Transverse colon (tissue), 4 donors: Measurements from ENCODE around the gene MRPL10. TPM values are rescaled to one million over a fixed set of nuclear protein-coding genes. Genes with fewer than 3 reads are reported as not detected.

ENCODE experiments used
- DNase-seq: peaks from one replicate; pipeline ENCODE4 v3.0.0-alpha.2; 2019
- H3K27ac ChIP-seq, 4 donors: fragments of 200-600 bp; sonication (generic); 2 replicates each; pipeline ENCODE4 v1.5.1; 2016 to 2018; ENCODE audit warnings: inconsistent platforms in 4 of 4
- H3K27me3 ChIP-seq: fragments of 200-600 bp; sonication (generic); 2 replicates; pipeline ENCODE4 v1.5.1; 2017; ENCODE audit warnings: inconsistent platforms
- H3K36me3 ChIP-seq, 4 donors: fragments of 200-600 bp; sonication (generic); 2 replicates each; pipeline ENCODE4 v1.5.1; 2017 to 2019; ENCODE audit warnings: inconsistent platforms in 4 of 4
- H3K4me1 ChIP-seq, 4 donors: fragments of 200-600 bp; sonication (generic); 2 replicates each; pipeline ENCODE4 v1.5.1; 2017 to 2020; ENCODE audit warnings: inconsistent platforms in 4 of 4
- H3K4me3 ChIP-seq, 4 donors: fragments of 200-600 bp; sonication (generic); 1 replicate in 1 of 4; 2 replicates in 3 of 4; pipeline versions ENCODE4 v1.5.1 to v1.6.1; 2017 to 2019; ENCODE audit warnings: inconsistent platforms in 4 of 4
- H3K9me3 ChIP-seq, 2 donors: fragments of 200-600 bp; sonication (generic); 2 replicates each; pipeline ENCODE4 v1.5.1; 2017 to 2019; ENCODE audit warnings: inconsistent platforms in 2 of 2
- EP300 ChIP-seq: sonication (generic); formaldehyde crosslinking; IDR thresholded peaks from one replicate; pipeline ENCODE4 v1.6.1; 2017; ENCODE audit warnings: antibody characterized with exemption, low read depth
- POLR2A ChIP-seq: fragments of 450-650 bp; IDR thresholded peaks from one replicate; pipeline ENCODE4 v1.6.1; 2016; ENCODE audit warnings: antibody characterized with exemption, mild to moderate bottlenecking, moderate library complexity
- POLR2AphosphoS5 ChIP-seq, 3 donors: sonication (generic); formaldehyde crosslinking; IDR thresholded peaks; one replicate each; pipeline ENCODE4 v1.6.1; 2016; ENCODE audit warnings: antibody characterized with exemption in 3 of 3
- WGBS, 2 donors: methylation state at CpG; one replicate each; pipeline ENCODE4 v1.1.5; 2018; ENCODE audit warnings: low coverage in 1 of 2; 5-methylcytosine and 5-hydroxymethylcytosine counted together
- in situ Hi-C, 4 donors: fragments of 200-750 bp; cut with MboI; loops; one replicate each; pipeline versions ENCODE4 v1.15.0 to v1.15.1; 2017; ENCODE audit warnings: low sequenced_read_pairs in 3 of 4, low pct_ligation_motif_present in 1 of 4, low pct_unique_long_range_greater_than_20kb in 1 of 4
- intact Hi-C: fragments of 100-400 bp; cut with DNase I; formaldehyde crosslinking; loops from one replicate; pipeline ENCODE4 v1.15.1; 2023; ENCODE audit warnings: low total_unique reads
- total RNA-seq, 4 donors: library from RNA; depleted of rRNA; stranded (reverse); fragments of >200 nt; gene quantifications; one replicate each; pipeline ENCODE4 v1.1.0, GENCODE V29; 2016
- TF ChIP-seq, protein P1 (sequence below), 5 experiments: fragments of 200-600 bp in 3 of 5; fragments of 450-650 bp in 2 of 5; sonication (generic) in 3 of 5; IDR thresholded peaks; 1 replicate in 2 of 5; 2 replicates in 3 of 5; pipeline ENCODE4 v1.5.1; 2016 to 2017; ENCODE audit warnings: antibody characterized with exemption in 5 of 5, inconsistent platforms in 3 of 5, mild to moderate bottlenecking in 2 of 5, moderate library complexity in 1 of 5

The MRPL10 gene
- total RNA-seq, 4 donors from 2014 or later, result 12.9 to 41.8 (median 32.0) TPM

GRCh38 chr17:47851764-47852112 lies 20.4 kb upstream of the MRPL10 start:
- WGBS, 2 donors, result 53 to 83% methylated on average over 1 to 11 of the region's 11 CpGs

DNA sequence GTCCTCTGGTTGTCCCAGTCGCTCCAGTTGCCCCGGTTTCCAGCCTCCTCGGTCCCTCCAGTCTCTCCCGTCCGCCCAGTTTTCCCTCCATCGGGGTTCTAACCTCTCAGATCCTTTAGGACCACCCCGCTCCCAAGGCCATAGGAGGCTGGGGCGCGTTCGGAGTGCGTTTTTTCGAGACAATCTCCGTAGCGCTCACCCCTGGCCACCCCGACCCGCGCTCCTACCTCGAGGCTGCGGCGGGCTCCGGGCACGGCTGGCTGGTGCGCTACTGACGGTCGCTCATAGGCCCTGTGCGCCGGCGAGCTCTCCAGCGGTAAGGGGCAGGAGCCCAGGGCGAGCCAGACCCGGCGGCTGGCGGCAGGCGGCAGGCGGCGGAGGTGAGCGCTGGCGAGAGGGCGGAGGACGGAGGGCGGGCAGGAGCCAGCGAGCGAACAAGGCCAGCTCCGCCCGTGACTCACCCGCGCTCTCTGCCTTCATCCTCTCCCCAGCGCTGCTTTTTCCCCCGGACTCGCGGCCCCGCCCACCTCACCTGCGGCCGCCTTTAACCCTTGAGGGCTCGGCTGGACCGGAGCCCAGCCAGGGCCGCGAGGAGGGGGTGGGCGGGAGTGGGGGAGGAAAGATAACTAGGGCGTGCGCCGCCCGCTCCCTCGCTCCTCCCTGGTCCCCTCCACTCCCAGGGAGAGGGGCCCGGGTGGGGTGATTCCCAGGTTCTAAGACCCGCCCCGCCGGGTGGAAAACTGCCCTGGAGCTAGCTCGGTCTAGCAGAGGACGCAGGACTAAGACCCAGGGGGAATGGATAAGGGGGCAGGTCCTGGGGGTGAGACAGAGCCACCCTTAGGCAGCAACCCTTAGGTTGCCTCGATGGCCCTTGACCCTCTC lies 19.6 kb upstream of the MRPL10 start, which contains the start of gene SP6:
TSS of gene SP6 (minus strand) at position 472 of the 882 bp plus-strand sequence. CDS start 2,734 bp downstream, outside the sequence.
- peak; percentile 91 for DNase-seq
- no peaks in the 10 kb centered on the region for H3K9me3 ChIP-seq
- H3K36me3 ChIP-seq, result no peaks in the 10 kb centered on the region
- intact Hi-C loops, result no loop called here
- H3K4me1 ChIP-seq, result peaks cover 4 to 24% (median 14%) of the 10 kb centered on the region in 4 donors
- in situ Hi-C loops, result no loop called here
- H3K27ac ChIP-seq, result peak within 1 kb of the TSS in 3 of 4 donors; percentile 68 to 74 (median 72)
- 11% methylated on average over 56 of the region's 71 CpGs; no CpG with 5 or more reads in 1 of the 2 donors for WGBS, 2 donors
- H3K27me3 ChIP-seq, result peaks cover 92% of the 10 kb centered on the region
- TF ChIP-seq POLR2AphosphoS5 (IDR thresholded peaks at IDR 0.05) (peak; percentile 71 to 87 (median 74)), POLR2A (peak; percentile 71), EP300 (no peak)
- TF ChIP-seq, protein P1, sequence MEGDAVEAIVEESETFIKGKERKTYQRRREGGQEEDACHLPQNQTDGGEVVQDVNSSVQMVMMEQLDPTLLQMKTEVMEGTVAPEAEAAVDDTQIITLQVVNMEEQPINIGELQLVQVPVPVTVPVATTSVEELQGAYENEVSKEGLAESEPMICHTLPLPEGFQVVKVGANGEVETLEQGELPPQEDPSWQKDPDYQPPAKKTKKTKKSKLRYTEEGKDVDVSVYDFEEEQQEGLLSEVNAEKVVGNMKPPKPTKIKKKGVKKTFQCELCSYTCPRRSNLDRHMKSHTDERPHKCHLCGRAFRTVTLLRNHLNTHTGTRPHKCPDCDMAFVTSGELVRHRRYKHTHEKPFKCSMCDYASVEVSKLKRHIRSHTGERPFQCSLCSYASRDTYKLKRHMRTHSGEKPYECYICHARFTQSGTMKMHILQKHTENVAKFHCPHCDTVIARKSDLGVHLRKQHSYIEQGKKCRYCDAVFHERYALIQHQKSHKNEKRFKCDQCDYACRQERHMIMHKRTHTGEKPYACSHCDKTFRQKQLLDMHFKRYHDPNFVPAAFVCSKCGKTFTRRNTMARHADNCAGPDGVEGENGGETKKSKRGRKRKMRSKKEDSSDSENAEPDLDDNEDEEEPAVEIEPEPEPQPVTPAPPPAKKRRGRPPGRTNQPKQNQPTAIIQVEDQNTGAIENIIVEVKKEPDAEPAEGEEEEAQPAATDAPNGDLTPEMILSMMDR (IDR thresholded peaks at IDR 0.05), result peak in 2 of 5 experiments; percentile 31 to 49
- H3K4me3 ChIP-seq, result peak within 1 kb of the TSS; percentile 14 to 55 (median 42)

More at GRCh38 chr17:47851764-47852112, 20.4 kb upstream of the MRPL10 start:
- TF ChIP-seq POLR2AphosphoS5 (IDR thresholded peaks at IDR 0.05), result no peak
- in situ Hi-C loops, result no loop called here
- Histone ChIP-seq H3K4me1 (peaks cover 4 to 24% (median 14%) of the 10 kb centered on the region in 4 donors), H3K27me3 (peaks cover 92% of the 10 kb centered on the region), H3K27ac (no peak overlapping the region), H3K4me3 (peak overlapping the region in 1 of 4 donors; percentile 55), H3K36me3 (no peaks in the 10 kb centered on the region), H3K9me3 (no peaks in the 10 kb centered on the region)
- intact Hi-C loops, result no loop called here
- no peak for DNase-seq

GRCh38 chr17:47850373-47850691 lies 19.0 kb upstream of the MRPL10 start:
- Histone ChIP-seq H3K4me1 (peaks cover 4 to 24% (median 14%) of the 10 kb centered on the region in 4 donors), H3K9me3 (no peaks in the 10 kb centered on the region), H3K27me3 (peaks cover 92% of the 10 kb centered on the region), H3K4me3 (peak overlapping the region in 3 of 4 donors; percentile 40 to 55 (median 45)), H3K36me3 (no peaks in the 10 kb centered on the region), H3K27ac (peak overlapping the region in 3 of 4 donors; percentile 68 to 74 (median 72))
- TF ChIP-seq POLR2A (no peak), EP300 (no peak), POLR2AphosphoS5 (IDR thresholded peaks at IDR 0.05) (no peak)
- TF ChIP-seq, protein P1 (IDR thresholded peaks at IDR 0.05), result no peak
- DNase-seq, result no peak
- 42% methylated on average over 9 of the region's 9 CpGs; no CpG with 5 or more reads in 1 of the 2 donors for WGBS, 2 donors
- intact Hi-C loops, result no loop called here
- in situ Hi-C loops, result no loop called here

DNA sequence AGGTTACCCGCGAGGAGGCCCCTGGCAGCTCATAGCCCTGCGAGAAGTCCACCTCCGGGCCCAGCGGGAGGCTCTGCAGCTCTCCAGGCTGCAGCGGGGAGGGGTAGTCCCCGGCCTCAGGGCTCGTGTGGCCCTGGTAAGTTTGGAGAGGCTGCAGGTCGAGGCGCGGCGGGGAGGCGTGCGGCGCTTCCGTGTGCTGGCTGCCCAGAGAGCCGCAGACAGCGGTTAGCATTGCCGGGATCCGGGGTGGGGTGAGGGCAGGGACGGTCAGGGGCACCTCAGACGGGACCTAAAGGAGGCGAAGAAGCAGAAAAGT lies 16.8 kb upstream of the MRPL10 start:
- WGBS, 2 donors, result 69% methylated on average over 19 of the region's 23 CpGs; no CpG with 5 or more reads in 1 of the 2 donors
- Histone ChIP-seq H3K27me3 (peaks cover 70% of the 10 kb centered on the region), H3K4me3 (no peak overlapping the region), H3K4me1 (peaks cover 7 to 28% (median 18%) of the 10 kb centered on the region in 4 donors), H3K27ac (no peak overlapping the region), H3K36me3 (no peaks in the 10 kb centered on the region), H3K9me3 (no peaks in the 10 kb centered on the region)
- TF ChIP-seq EP300, result no peak
- TF ChIP-seq POLR2A, result no peak
- no peak for TF ChIP-seq POLR2AphosphoS5 (IDR thresholded peaks at IDR 0.05)
- TF ChIP-seq, protein P1 (IDR thresholded peaks at IDR 0.05), result no peak
- DNase-seq, result no peak
- intact Hi-C loops (loop anchor here (10.0 kb wide), 1 partner anchor 97 kb away; the partner anchor contains the start of gene PNPO), in situ Hi-C loops (loop anchor here in 1 of 4 donors (25.0 kb wide), 1 partner anchor 114 kb away; the partner anchor contains the start of genes CDK5RAP3 and PRR15L)
